NCI-H524 (cell line): ENCODE data around the gene TEDC2.
"Not testable (repeated sequence)": the region's sequence is repeated elsewhere in the genome, so short reads cannot be mapped to it uniquely, and the experiment has no call there.

Source experiments
- DNase-seq, 2 experiments: peaks; one replicate each; lab custom pipeline; 2025; lab: John Stamatoyannopoulos, UW

The TEDC2 gene

DNA sequence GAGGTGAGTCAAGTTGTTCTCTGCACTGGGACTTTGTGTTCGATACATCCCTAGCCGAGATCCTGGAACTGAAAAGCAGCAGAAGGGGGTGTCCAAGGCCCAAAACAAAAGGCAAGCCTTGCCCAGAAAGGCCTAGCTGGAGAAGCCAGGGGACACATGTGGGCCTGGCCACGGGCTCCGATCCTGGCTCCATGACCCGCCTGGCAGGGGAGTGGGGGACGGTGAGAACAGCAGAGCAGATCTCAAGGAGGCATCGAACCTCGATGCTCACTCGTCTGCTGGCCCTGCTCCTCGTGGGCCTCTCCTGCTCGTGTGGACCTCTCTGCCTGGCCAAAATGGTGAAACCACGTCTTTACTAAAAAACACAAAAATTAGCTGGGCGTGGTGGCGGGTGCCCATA, 21.8 kb upstream of the TEDC2 start:
- no peak for DNase-seq

- DNase-seq = no peak
These were observed 20.3 kb upstream of the TEDC2 start for GRCh38 chr16:2439598-2439997.

DNA sequence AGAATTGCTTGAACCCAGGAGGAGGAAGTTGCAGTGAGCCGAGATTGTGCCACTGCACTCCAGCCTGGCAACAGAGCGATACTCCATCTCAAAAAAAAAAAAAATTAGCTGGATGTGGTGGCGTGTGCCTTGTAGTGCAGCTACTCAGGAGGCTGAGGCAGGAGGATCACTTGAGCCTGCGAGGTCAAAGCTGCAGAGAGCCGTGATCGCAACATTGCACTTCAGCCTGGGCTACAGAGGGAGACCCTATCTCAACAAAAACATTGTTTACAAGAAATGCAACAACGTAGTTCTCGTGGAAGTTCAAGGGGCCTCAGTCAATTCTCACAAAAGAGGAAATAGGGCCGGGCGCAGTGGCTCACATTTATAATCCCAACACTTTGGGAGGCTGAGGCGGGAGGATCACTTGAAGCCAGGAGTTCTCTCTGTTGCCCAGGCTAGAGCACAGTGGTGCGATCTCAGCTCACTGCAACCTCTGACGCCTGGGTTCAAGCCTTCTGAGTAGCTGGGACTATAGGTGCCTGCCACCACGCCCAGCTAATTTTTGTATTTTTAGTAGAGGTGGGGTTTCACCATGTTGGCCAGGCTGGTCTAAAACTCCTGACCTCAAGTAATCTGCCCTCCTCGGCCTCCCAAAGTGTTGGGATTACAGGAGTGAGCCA, 18.6 kb upstream of the TEDC2 start:
- not testable (repeated sequence) for DNase-seq

GRCh38 chr16:2443555-2443954, 16.4 kb upstream of the TEDC2 start:
- DNase-seq = no peak

DNA sequence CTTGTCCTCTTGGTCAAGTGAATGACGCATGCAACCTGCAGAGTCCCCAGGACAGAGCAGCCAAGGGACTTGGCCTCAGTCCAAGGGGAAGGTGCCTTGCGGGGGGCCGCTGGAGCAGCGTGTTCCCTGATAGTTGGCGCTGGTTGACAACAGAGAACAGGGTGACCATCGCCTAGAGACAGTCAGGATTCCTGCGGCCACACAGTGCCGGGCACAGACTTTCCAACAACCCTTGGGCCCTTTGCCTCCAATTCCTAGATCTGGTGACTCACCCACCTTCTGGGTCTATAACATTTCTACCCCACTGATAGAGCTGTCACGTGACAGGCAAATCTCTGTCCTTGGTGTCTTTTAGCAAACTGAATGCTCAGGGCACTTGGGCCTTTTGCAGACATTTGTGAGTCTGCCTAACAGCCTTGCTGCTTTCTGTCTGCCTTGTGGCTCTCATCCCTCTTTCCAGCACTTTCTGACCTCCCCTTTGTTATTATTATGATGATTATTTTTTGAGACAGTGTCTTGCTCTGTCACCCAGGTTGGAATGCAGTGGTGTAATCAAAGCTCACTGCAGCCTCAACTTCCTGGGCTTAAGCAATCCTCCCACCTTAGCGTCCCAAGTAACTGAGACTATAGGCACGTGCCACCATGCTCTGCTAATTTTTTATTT, 11.9 kb upstream of the TEDC2 start:
- no peak for DNase-seq

DNA sequence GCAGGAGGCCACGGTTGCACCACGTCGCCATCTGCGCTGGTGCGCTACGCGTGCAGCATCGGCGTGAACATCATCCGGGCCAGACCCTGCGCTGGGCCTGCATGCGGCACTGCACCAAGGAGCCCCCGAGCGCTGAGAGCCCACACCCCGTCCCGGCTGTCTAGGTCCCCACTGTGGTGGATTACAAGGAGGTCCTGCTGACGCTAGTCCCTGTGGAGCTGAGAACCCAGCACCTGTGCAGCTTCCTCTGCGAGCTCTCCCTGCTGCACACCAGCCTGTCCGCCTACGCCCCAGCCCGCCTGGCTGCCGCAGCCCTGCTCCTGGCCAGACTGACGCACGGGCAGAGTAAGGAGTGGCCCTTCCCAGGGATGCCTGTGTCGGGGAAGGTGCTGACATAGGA, 10.8 kb upstream of the TEDC2 start:
- DNase-seq = no peak

DNA sequence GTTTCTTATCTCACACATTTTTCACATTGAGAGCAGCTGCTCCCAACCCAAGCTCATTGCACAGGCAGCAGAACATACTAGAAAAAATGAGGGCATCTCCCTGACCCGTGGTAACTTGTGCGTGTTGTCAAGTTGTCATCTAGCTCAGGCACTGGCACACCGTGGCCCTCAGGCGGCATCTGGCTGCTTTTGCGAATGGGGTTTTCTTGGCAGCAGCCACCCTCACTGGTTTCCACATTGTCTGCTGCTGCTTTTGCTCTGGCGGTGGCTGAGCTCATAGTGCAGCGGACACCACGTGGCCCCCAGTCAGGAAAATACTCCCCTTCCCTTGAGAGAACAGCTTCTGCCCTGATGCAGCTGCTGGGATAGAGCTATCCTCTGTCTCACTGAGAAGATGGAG, 9.4 kb upstream of the TEDC2 start:
- no peak for DNase-seq

DNA sequence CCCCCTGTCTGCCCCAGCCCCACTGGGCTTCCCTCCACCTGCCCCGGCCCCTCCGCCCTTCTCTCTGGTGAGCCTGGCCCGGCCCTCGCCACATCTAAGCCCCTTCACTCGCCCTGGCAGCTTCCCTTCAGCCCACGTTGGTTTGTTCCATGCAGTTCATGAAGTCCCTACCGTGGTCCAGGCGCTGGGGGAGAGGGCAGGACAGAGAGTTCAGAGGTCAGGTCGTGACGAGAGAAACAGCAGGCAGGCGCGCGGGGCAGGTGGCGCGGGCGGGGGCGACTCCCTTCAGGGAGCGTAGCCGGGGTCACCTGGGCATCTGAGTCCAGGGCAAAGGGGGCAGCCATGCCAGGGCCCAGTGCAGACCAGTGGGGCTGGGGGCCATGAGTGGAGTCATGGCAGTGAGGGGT, 8.9 kb upstream of the TEDC2 start:
- DNase-seq = no peak

- no peak for DNase-seq
These were observed 8.0 kb upstream of the TEDC2 start for GRCh38 chr16:2451851-2452320.

- DNase-seq = no peak
These were observed 7.3 kb upstream of the TEDC2 start for GRCh38 chr16:2452650-2453049.

DNA sequence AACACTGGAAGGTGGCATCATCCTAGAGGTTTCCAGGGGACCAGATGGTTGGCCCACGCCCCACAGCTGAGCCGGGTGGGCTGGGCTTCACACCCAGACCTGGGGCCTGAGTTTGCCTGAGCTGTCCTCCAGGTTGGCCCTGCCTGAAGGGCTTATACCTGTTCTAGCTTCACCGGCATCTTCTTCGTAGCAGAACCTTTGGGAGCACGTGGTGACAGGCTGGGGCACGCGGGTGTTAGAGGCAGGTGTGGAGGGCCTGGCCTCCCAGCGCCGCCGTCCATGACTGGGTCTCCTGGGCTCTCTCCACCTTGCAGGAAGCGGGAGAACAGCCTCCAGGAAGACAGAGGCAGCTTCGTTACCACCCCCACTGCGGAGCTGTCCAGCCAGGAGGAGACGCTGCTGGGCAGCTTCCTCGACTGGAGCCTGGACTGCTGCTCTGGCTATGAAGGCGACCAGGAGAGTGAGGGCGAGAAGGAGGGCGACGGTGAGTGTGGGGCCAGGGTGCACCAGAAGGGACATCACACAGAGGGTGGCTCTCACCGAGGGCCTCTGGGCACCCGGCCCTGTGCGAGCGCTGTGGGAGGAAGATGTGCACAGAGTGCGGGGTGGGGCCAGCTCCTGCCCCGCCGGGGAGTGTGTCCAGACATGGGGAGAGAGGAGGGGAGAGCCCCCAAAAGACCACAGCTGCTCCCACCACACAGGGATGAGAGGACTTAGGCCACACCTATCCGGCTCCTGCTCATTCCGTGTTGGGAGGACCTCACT, 4.6 kb upstream of the TEDC2 start:
- DNase-seq = no peak

DNA sequence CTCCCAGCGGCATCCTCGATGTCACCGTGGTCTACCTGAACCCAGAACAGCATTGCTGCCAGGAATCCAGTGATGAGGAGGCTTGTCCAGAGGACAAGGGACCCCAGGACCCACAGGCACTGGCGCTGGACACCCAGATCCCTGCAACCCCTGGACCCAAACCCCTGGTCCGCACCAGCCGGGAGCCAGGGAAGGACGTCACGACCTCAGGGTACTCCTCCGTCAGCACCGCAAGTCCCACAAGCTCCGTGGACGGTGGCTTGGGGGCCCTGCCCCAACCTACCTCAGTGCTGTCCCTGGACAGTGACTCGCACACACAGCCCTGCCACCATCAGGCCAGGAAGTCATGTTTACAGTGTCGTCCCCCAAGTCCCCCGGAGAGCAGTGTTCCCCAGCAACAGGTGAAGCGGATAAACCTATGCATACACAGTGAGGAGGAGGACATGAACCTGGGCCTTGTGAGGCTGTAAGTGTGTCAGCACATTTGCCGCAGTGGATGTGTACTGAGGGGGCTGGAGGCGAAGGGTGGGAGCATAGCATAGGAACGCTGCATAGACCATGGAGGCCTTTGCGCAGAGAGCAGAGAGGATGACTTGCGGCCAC, 3.3 kb upstream of the TEDC2 start:
- DNase-seq = no peak

DNA sequence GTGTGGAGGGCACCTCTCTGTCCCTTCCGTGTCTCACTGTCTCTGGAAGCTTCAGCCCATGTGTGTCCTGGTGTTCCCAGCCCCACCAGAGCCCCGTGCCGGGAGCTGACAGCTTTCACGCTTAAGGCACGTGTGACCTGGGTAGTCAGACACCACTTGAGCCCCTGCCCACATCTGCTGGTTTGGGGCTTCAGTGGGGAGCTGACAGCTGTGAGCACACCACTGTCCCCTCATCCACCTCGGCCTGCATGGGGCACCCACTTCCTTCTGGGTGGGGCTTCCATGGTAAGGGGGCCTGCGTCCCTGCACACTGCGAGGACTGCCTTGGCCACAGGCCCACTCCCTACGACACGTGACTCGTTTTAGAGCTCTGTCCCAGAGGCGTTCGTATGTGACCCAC, 2.6 kb upstream of the TEDC2 start:
- peak in 1 of 2 experiments; percentile 56 for DNase-seq

- no peak for DNase-seq
These were observed 2.0 kb upstream of the TEDC2 start for GRCh38 chr16:2457946-2458345.

DNA sequence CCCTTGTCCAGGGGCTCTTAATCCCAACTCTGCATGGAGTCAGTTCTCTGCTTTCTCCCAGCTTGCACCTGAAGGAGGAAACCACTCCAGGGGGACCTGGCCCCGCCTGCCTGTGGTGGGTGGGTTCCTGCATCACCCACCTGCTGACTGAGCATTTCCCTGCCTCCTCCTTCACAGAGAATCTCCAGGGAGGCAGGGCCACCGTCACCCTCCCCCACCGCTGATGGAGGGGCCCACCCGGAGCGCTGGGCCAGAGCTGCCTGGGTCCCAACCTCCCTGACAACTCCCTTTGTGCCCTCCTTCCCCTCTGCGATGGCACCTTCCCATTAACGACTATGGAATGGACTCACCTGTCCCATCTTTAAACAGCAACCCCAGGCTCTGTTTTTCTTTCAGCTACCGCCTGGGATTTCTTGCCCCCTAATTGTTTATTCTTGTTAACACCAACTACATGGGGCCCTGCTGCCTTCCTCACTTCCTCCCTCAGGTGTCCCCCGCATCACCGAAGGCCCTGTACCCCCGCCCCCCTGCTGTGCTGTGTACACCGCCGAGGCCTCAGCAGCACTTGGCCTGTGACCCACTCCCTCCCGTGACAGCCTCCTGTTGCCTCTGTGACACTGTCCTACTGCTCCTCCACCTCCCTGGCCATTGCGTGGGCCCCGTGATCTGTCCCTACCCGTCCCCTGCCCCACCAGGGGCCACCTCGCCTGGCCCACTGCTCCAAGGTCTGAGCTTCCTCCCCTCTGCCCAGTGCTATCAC, 842 bp upstream of the TEDC2 start:
- no peak for DNase-seq

DNA sequence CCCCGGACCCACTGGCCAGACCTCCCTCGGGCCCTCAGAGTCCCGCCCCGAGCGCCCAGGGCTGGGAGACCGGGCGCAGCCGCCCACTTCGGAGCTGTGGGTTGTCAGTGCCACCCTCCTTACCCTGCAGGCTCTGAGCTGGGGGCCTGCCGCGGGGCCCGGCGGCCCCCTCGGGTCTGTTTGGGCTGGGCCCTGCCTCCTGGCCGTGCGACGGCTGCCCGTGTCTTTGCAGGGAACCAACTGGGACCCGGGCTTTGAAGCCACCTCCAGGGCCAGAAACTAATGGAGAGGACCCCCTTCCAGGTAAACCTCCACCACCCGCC, 443 bp downstream of the TEDC2 start:
- DNase-seq = no peak

DNA sequence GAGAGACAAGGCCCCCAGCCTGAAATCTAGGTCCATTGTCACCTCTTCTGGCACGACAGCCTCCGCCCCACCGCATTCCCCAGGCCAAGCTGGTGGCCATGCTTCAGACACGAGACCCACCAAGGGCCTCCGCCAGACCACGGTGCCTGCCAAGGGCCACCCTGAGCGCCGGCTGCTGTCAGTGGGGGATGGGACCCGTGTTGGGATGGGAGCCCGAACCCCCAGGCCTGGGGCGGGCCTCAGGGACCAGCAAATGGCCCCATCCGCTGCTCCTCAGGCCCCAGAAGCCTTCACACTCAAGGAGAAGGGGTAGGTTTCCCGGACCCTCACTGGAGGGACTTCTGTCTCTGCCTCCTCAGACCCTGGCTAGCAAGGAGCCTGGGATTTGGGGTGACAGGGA, 1.0 kb downstream of the TEDC2 start:
- DNase-seq = no peak

GRCh38 chr16:2462031-2462866, 2.3 kb downstream of the TEDC2 start:
- no peak for DNase-seq

- peak in 1 of 2 experiments; percentile 57 for DNase-seq
These were observed 4.4 kb downstream of the TEDC2 start for GRCh38 chr16:2464333-2464732.

DNA sequence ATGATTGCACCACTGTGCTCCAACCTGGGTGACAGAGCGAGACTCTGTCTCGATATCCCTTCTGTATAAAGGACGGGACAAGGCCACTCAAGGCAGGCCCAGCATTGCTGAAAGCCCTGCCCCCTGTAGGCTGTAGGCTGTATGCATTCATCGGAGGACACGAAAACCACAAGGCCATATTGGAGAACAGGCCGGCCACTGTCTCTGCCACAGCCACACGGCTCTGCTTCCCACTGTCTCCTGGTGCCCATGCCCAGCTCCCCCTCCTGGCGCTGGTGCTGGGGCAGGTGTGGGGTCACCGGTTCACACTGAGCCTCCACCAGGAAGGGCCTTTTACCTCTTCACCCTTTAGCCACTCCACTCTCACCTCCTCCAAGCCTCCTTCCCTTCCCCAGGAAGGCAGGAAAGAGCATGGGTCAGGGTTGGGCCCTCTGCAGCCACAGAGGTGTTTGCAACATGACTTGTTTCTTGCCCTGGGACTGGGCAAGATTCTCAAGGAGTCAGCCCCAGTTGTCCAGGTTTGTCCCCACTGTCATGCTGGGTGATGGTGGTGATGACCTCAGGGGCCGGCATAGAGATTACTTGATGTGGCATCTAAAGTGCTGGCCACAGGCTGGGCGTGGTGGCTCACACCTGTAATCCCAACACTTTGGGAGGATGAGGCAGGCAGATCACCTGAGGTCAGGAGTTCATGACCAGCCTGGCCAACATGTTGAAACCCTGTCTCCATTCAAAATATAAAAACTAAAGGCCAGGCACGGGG, 5.9 kb downstream of the TEDC2 start:
- peak in 1 of 2 experiments; percentile 59 for DNase-seq
